ENCODE results near the gene GYPA.
"Not testable (repeated sequence)": the region's sequence is repeated elsewhere in the genome, so short reads cannot be mapped to it uniquely, and the experiment has no call there.

The GYPA gene

DNA sequence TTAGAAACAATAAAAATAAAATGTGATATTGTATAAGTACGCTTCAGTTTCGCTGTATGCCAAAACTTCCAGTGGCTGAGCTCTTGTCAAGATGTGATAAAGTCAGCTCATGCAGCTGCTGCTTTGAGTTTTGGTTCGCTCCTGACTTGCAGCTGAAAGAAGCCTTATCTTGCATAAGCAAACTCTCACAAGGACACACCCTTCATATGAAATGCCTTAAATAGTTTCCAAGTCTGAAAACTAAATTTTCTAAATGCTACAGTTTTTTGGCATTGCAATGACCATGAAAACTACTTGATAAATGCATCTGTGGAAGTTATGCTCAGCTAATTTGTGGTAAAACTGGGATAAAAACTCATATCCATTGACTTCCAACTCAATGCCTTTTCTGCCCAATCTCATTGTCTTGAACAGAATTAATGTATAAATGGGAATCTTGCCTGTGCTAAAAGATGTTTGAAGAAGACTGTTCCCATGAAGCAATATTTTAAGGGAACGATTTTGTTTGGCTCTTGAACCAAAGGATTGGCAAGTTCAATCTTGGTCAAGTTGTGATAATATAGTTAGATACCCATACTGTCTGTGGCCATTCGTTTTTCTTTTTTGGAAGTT, 11.7 kb downstream of the GYPA start:
- DNase-seq: not testable (repeated sequence)

DNA sequence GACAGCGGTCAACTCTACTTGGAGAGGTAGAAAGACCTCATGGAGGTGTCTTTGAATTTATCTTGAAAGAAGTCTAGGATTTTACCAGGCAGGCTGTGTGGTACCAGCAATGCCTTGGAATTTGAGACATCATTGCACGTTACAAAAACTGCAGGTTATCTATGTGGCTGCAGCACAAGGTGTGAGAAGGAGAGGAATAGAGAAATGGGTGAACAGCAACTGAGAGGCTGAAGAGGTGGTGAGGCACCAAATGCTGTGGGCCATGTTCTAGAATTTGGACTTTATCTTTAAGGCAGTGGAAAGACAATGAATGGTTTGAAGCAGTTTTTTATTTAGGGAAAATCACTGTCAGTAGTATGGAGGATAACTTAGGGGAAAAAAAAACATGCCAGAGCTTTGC, 15.4 kb downstream of the GYPA start:
- not testable (repeated sequence) for DNase-seq

DNA sequence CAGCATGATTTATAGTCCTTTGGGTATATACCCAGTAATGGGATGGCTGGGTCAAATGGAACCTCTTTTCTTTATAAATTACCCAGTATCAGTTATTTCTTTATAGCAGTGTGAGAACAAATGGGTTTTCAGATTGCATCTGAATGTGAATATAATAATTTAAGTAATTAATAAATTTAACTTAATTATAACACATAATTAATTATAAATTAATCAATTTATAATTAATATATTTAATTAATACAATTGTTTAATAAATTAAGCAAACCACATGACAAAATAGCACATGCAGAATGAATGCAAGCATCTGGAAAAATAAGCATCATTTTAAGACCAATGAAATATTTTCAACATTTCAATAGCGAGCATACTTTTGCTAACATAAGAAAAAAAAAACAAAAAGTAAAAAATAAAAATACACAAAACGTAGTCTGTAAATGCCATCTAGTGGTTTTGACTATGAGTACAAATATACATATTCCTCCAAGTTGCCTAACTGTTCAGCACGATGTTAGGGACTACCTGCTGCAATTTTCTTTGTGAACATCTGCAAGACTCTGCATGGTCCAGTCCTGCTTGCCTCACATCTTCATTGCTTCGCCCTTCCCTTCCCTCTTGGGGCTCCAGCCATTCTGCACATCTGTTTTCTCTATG, 16.4 kb downstream of the GYPA start:
- not testable (repeated sequence) for DNase-seq

DNA sequence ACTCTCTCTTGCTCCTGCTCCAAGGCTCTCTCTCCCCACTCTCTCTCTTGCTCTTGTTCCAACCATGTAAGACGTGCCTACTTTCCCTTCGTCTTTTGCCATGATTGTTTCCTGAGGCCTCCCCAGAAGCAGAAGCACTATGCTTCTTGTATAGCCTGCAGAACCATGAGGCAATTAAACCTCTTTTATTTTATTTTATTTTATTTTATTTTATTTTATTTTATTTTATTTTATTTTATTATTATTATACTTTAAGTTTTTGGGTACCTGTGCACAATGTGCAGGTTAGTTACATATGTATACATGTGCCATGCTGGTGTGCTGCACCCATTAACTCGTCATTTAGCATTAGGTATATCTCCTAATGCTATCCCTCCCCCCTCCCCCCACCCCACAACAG, 17.2 kb downstream of the GYPA start:
- not testable (repeated sequence) for DNase-seq

DNA sequence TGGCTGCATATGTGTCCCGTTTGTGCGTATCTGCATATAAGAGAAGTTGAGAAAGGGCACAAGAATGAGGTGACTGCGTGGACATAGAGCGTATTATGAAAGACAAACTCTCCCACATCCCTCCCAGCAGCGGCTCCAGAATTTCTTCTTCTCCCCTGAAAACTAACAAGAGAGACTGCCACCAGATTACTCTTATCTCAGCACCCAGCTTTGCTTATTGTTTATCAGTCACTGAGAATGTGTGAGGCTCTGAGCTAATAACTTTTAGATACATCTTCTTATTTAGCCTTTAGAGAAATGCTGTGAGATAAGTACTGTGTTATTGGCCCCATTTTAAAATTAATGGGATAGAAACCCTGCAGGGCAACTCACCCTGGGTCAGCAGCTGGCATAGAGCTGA, 20.8 kb downstream of the GYPA start:
- not testable (repeated sequence) for DNase-seq

DNA sequence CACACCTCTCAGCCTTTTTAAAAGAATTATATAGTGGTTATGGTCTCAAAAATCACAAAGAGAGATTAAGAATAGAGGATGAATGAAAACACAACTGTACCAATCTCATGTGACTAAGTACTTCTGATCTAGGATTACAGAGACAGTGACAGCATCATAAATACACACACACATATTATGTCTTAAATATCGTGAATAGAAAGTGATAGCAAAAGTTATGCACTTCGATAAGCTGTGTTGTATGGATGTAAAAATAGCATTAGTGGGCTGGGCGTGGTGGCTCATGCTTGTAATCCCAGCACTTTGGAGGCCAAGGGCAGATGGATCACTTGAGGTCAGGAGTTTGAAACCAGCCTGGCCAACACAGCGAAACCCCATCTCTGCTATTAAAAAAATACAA, 25.0 kb downstream of the GYPA start:
- DNase-seq: no peak

DNA sequence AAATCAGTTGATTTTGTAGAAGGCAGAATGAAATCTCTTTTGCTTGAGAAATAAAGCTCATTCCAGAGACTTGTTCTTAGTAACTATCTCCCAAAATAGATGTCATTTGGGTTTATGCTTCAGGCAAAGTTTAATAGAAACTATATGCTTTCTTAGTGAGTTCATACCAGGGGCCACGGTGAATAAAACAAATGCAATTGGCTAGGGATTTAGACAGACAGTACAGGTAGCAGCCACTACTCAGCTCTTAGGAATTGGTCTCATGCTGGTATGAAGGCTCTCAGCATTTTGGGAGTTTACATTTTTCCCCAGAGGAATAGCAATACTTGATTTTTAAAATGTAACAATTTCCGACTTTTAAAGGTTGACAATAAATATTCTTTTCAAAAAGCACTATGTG, 27.0 kb downstream of the GYPA start:
- no peak for DNase-seq

DNA sequence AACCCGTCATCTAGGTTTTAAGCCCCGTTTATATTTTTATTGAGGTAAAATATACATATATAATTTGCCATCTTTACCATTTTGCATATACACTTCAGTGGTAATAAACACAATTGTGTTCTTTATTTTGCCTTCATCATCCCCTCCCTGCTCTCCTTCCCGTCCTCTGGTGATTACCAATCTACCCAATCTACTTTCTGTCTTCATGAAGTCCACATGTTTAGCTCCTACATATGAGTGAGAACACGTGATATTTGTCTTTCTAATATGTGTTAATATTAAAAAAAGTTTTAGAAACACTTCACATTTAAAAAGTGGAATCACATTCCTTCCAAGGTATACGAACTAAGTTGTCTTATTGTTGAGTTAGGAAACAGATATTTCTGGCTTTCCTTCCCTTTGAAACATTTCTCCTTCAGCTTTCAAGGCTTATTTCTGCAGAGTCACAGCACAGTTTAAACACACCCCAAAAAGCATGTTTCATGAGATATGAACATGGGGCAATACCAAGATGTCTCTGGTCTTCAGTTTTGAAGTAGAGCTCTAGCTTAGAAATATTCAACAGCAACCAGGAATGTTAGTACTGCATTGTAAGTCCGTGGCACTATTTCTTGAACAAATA, 35.9 kb downstream of the GYPA start:
- no peak for DNase-seq

DNA sequence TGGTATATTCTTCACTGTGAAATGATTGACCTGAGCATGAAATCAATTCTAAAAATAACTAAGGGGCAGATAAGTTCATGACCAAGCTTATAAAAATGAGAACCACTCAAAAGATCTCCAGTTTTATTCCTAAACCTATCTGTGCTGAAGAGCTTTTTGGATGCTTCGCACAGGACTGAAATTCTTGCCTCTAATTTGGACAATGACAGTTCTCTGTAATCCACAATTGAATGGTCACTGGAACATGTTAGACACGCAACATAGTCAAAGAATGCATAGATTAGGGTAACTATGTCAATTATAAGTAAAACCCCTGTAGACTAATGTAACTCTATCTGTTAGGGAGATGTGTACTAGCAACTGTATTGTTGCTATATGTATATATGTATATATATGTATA, 42.7 kb downstream of the GYPA start:
- DNase-seq: not testable (repeated sequence)

DNA sequence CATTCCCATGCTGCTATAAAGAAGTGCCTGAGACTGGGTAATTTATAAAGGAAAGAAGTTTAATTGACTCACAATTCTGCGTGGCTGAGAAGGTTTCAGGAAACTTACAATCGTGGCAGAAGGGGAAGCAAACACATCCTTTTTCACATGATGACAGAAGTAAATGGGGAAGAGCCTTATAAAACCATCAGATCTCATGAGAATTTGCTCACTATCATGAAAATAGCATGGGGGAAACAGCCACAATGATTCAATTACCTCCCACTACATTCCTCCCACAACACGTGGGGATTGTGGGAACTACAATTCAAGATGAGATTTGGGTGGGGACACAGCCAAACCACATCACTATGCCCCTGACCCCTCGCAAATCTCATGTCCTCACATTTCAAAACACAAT, 46.5 kb downstream of the GYPA start:
- not testable (repeated sequence) for DNase-seq

DNA sequence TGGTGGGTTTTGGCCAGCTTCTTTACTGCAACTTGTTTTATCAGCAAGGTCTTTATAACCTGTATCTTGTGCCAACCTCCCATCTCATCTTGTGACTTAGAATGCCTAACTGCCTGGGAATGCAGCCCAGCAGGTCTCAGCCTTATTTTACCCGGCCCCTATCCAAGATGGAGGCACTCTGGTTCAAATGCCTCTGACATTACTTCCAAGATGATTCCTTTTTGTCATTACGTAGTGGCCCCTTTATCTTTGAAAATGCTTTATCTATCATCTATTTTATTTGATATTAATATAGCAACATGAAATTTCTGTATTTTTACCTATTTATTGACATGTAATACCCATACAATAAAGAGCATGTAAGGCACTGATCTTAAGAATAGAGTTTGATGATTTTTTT, 49.3 kb downstream of the GYPA start:
- DNase-seq: not testable (repeated sequence)

DNA sequence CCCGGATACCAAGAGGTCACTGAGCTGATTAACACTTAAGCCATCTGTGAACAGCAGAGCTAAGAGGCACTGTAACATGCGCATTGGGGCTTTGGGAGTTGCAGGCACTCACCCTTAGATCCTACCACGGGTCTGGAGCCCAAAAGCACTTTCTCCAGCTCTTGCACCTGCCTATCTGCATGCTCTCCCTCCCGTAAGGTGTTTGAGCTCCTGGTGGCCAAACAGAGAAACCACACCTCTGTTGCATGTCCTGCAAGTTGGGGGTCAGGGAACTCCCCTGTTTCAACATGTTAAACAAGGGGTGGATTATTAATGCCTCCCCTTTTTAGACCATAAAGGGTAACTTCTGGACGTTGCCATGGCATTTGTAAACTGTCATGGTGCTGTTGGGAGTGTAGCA, 49.8 kb downstream of the GYPA start:
- no peak for DNase-seq

DNA sequence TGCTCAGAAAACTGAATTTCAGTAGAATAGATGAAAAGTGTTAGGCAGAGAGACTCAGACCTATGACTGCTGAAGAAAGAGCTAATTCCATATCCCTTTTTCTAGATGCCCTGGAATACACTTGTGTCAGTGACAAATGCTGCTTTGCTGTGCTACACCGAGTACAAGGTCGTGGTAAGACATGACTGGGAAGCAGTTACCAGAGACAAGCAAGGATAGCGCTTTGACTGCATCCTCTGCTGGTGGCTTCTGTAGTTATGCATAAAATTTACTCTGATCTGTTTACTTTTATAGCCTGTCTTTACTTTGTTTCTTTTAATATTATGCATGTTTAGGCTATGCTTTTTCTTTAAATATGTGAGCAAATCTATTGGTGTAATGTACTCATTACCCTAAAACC, 58.5 kb downstream of the GYPA start:
- not testable (repeated sequence) for DNase-seq

DNA sequence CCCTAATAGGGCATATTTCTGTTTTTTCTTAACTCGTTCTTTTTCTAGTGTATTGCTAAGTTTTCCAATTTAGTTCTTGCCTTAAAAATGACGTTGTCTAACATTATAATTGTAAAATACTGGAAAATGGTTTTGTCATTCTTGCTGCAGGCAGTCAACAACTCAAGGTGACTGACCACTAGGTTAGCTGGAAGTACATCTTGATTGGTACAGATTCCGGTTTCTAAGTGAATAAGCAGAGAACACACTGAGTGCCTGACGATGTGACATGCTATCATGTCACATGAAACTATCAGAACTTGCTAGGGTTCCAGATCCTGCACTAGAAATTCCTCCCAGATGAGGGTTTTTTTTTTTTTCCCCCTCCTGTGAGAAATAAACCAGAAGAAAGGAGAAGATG, 60.4 kb downstream of the GYPA start:
- DNase-seq: not testable (repeated sequence)

DNA sequence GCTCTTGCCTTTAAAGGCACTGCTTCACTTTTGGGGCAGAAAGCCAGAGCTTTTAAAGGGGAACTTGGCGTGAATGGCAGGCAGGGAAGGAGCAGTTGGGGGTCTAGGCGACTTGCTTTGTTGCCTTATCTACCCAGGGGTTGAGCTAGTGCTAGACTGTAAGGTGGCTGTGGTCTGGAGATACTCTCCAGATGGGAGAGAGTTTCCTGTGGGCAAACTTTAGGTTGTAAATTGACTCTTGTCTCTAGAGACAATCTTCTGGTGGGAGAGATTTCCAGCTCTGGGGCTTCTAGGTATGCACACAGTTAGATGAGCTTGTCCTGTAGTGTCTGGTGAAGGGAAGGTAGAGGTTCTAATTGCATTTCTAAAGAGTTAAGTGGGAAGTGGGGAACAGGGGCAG, 61.8 kb downstream of the GYPA start:
- not testable (repeated sequence) for DNase-seq

DNA sequence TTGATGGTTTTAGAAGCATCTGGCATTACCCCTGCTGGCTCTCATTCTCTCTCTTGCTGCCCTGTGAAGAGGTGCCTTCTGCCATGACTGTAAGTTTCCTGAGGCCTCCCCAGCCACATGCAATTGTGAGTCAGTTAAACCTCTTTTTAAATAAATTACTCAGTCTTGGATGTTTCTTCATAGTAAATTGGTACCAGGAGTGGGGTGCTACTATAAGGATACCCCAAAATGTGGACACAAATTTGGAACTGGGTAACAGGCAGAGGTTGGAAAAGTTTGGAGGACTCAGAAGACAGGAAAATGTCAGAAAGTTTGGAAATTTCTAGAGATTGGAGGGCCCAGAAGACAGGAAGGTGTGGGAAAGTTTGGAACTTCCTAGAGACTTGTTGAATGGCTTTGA, 79.0 kb downstream of the GYPA start:
- not testable (repeated sequence) for DNase-seq

DNA sequence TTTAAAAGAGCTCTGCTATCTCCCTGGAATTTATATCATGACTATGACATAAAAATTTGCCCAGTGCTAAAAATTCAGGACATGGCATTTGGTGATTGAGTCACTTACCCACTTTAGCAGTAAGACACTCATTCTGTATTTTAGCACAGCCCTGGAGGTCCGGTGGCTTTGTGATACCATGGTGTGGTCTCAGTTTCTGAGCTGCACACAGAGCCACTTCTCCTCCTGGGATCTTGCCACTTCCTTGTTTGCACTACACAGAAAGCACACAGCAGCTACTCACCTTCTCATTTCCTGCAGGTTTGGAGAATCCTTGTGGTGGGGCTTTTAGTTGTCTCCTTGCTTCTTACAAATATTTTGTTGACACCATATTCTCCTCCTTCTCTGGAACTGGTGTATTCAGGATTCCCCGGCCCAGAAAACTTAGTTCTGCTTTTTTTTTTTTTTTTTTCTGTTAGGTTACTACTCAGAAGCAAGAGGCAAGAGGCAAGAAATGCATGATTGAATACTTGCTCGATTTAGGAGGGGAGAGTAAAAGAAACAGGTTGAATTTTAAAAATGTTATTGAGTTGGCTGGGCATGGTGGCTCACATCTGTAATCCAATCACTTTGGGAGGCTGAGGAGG, 80.2 kb downstream of the GYPA start:
- not testable (repeated sequence) for DNase-seq
